Activated CD8-positive, alpha-beta T cell treated with anti-CD3 and anti-CD28 coated beads for 36 hours (primary cell): ENCODE measurements around the gene IFI27L1. TPM values are rescaled to one million over a fixed set of nuclear protein-coding genes. Genes with fewer than 3 reads are reported as not detected.

ENCODE experiments used
- ATAC-seq: fragments of 200-7000 bp; cut with Tn5 transposase; one replicate; pipeline ENCODE4 v1.10.0; 2021; ENCODE audit warnings: mild to moderate bottlenecking, moderate library complexity
- CTCF ChIA-PET: fragments of 350-600 bp; sonication (Branson Sonifier 250); formaldehyde crosslinking; loops from one replicate; lab custom pipeline; 2021; ENCODE audit warnings: antibody characterized with exemption; lab: Charles Lee
- POLR2A ChIA-PET: fragments of 350-600 bp; sonication (Branson Sonifier 250); formaldehyde crosslinking; loops from one replicate; lab custom pipeline; 2021; ENCODE audit warnings: antibody characterized with exemption; lab: Charles Lee
- DNase-seq: peaks from one replicate; pipeline ENCODE4 v3.0.0-alpha.2; 2020
- H3K27ac Mint-ChIP-seq: one replicate; pipeline ENCODE4 v1.8.0; 2021; ENCODE audit warnings: mild to moderate bottlenecking, mixed read lengths
- H3K27me3 Mint-ChIP-seq: one replicate; pipeline ENCODE4 v1.8.0; 2021; ENCODE audit warnings: mixed read lengths
- H3K36me3 Mint-ChIP-seq: one replicate; pipeline ENCODE4 v1.8.0; 2021; ENCODE audit warnings: low read depth, mixed read lengths
- H3K4me1 Mint-ChIP-seq: one replicate; pipeline ENCODE4 v1.8.0; 2021; ENCODE audit warnings: low read depth, mixed read lengths
- H3K4me3 Mint-ChIP-seq: one replicate; pipeline ENCODE4 v1.8.0; 2021; ENCODE audit warnings: mild to moderate bottlenecking, moderate library complexity, mixed read lengths
- H3K9me3 Mint-ChIP-seq: one replicate; pipeline ENCODE4 v1.8.0; 2021; ENCODE audit warnings: mixed read lengths
- CTCF ChIP-seq: fragments of 200-600 bp; IDR thresholded peaks from one replicate; pipeline ENCODE4 v1.8.0; 2022; ENCODE audit warnings: antibody characterized with exemption, mild to moderate bottlenecking
- intact Hi-C: fragments of 100-400 bp; cut with micrococcal nuclease; formaldehyde crosslinking; loops from one replicate; pipeline ENCODE4 v1.10.0; 2022
- total RNA-seq, 2 experiments: library from RNA; stranded (reverse); gene quantifications; one replicate each; pipeline ENCODE4 v1.2.3, GENCODE V29; 2021

The IFI27L1 gene
- total RNA-seq, 2 experiments from 2014 or later, result 21.9 to 23.3 TPM

GRCh38 chr14:94041551-94042346 lies 39.4 kb upstream of the IFI27L1 start:
- no peak for TF ChIP-seq CTCF
- Mint-ChIP-seq H3K9me3 (no peaks in the 10 kb centered on the region), H3K36me3 (peaks cover 7% of the 10 kb centered on the region), H3K27me3 (no peaks in the 10 kb centered on the region), H3K27ac (no peak overlapping the region), H3K4me3 (no peak overlapping the region), H3K4me1 (peaks cover 1% of the 10 kb centered on the region)
- ATAC-seq (no peak), DNase-seq (no peak)
- ChIA-PET CTCF (interaction anchor here (0.7 to 0.9 kb wide), 2 partner anchors 90 to 95 kb away, joined by 3 to 4 read pairs; no protein-coding TSS in a partner anchor), POLR2A (interaction anchor here (1.0 kb wide), 1 partner anchor 10 kb away, joined by 3 read pairs; no protein-coding TSS in a partner anchor)
- intact Hi-C loops, result no loop called here

GRCh38 chr14:94042433-94043091 lies 38.5 kb upstream of the IFI27L1 start:
- ChIA-PET CTCF (no interaction called here), POLR2A (interaction anchor here (1.0 kb wide), 1 partner anchor 9 kb away, joined by 3 read pairs; no protein-coding TSS in a partner anchor)
- no peak for ATAC-seq
- Mint-ChIP-seq H3K4me3 (no peak overlapping the region), H3K4me1 (no peaks in the 10 kb centered on the region), H3K27me3 (no peaks in the 10 kb centered on the region), H3K27ac (no peak overlapping the region), H3K9me3 (no peaks in the 10 kb centered on the region), H3K36me3 (peaks cover 11% of the 10 kb centered on the region)
- intact Hi-C loops, result no loop called here
- TF ChIP-seq CTCF, result no peak
- DNase-seq, result no peak

- Mint-ChIP-seq H3K27me3 (no peaks in the 10 kb centered on the region), H3K4me1 (no peaks in the 10 kb centered on the region), H3K36me3 (peaks cover 16% of the 10 kb centered on the region), H3K9me3 (no peaks in the 10 kb centered on the region), H3K27ac (no peak overlapping the region), H3K4me3 (no peak overlapping the region)
- ChIA-PET CTCF (no interaction called here), POLR2A (interaction anchor here (1.0 to 1.3 kb wide), 2 partner anchors 8 to 9 kb away, joined by 3 to 5 read pairs; no protein-coding TSS in a partner anchor)
- DNase-seq, result no peak
- no peak for TF ChIP-seq CTCF
- intact Hi-C loops, result no loop called here
- no peak for ATAC-seq
Measured at GRCh38 chr14:94043111-94043755, 37.9 kb upstream of the IFI27L1 start.

- Mint-ChIP-seq H3K9me3 (no peaks in the 10 kb centered on the region), H3K4me3 (no peak overlapping the region), H3K36me3 (peaks cover 18% of the 10 kb centered on the region), H3K4me1 (no peaks in the 10 kb centered on the region), H3K27ac (no peak overlapping the region), H3K27me3 (no peaks in the 10 kb centered on the region)
- DNase-seq (no peak), ATAC-seq (no peak)
- ChIA-PET POLR2A (interaction anchor here (1.3 kb wide), 1 partner anchor 9 kb away, joined by 5 read pairs; no protein-coding TSS in a partner anchor), CTCF (interaction anchor here (1.3 to 1.6 kb wide), 3 partner anchors 8 to 92 kb away, joined by 3 to 12 read pairs (median 3); no protein-coding TSS in a partner anchor)
- intact Hi-C loops, result no loop called here
- no peak for TF ChIP-seq CTCF
Measured at GRCh38 chr14:94043756-94044475, 37.2 kb upstream of the IFI27L1 start.
